ENCODE data around the gene POLR3A. TPM values are rescaled to one million over a fixed set of nuclear protein-coding genes. Genes with fewer than 3 reads are reported as not detected.

The POLR3A gene
- total and polyA plus RNA-seq, 2 experiments from 2014 or later: 8.0 to 9.8 TPM

GRCh38 chr10:77989081-77989724 lies 40.1 kb downstream of the POLR3A start:
- DNase-seq (ENCODE audit: low spot score): peak; percentile 48
- no peaks in the 10 kb centered on the region for H3K9me3 ChIP-seq (ENCODE audit: low read depth)
- no peaks in the 10 kb centered on the region for H3K36me3 ChIP-seq (replicated peaks; ENCODE audit: insufficient read depth, low read depth)
- H2AFZ ChIP-seq: no peak overlapping the region
- H3K27ac ChIP-seq: peak overlapping the region; percentile 34
- no peaks in the 10 kb centered on the region for H3K79me2 ChIP-seq
- no peak overlapping the region for H3K4me2 ChIP-seq
- no peaks in the 10 kb centered on the region for H3K4me1 ChIP-seq (ENCODE audit: insufficient read depth)
- no peaks in the 10 kb centered on the region for H3K9me2 ChIP-seq (replicated peaks; ENCODE audit: insufficient read depth)
- TF ChIP-seq EZH2 (IDR thresholded peaks at IDR 0.05; ENCODE audit: borderline replicate concordance) (no peak), EZH2phosphoT487 (IDR thresholded peaks at IDR 0.05; ENCODE audit: low read depth, severe bottlenecking, unreplicated experiment) (no peak), CTCF (IDR thresholded peaks at IDR 0.05; ENCODE audit: poor library complexity) (no peak)
- no peaks in the 10 kb centered on the region for H4K20me1 ChIP-seq (ENCODE audit: insufficient read depth, poor library complexity, severe bottlenecking)
- 81% methylated on average over 11 of the region's 11 CpGs for WGBS (ENCODE audit: low lambda C conversion rate, missing lambda C conversion rate)
- H3K27me3 ChIP-seq: no peaks in the 10 kb centered on the region
- H3K4me3 ChIP-seq: no peak overlapping the region

- no peak overlapping the region for H3K4me2 ChIP-seq
- no peaks in the 10 kb centered on the region for H4K20me1 ChIP-seq (ENCODE audit: insufficient read depth, poor library complexity, severe bottlenecking)
- no peaks in the 10 kb centered on the region for H3K9me3 ChIP-seq (ENCODE audit: low read depth)
- no peaks in the 10 kb centered on the region for H3K9me2 ChIP-seq (replicated peaks; ENCODE audit: insufficient read depth)
- WGBS (ENCODE audit: low lambda C conversion rate, missing lambda C conversion rate): 94% methylated on average over 7 of the region's 7 CpGs
- H3K4me1 ChIP-seq (ENCODE audit: insufficient read depth): no peaks in the 10 kb centered on the region
- H2AFZ ChIP-seq: no peak overlapping the region
- H3K4me3 ChIP-seq: no peak overlapping the region
- TF ChIP-seq EZH2 (IDR thresholded peaks at IDR 0.05; ENCODE audit: borderline replicate concordance) (no peak), CTCF (IDR thresholded peaks at IDR 0.05; ENCODE audit: poor library complexity) (no peak), EZH2phosphoT487 (IDR thresholded peaks at IDR 0.05; ENCODE audit: low read depth, severe bottlenecking, unreplicated experiment) (no peak)
- H3K27ac ChIP-seq: no peak overlapping the region
- H3K79me2 ChIP-seq: no peaks in the 10 kb centered on the region
- no peak for DNase-seq (ENCODE audit: low spot score)
- no peaks in the 10 kb centered on the region for H3K36me3 ChIP-seq (replicated peaks; ENCODE audit: insufficient read depth, low read depth)
- H3K27me3 ChIP-seq: no peaks in the 10 kb centered on the region
Observed at GRCh38 chr10:77987671-77988255, 41.6 kb downstream of the POLR3A start.

GRCh38 chr10:77984986-77985385 lies 44.3 kb downstream of the POLR3A start:
- H3K36me3 ChIP-seq (replicated peaks; ENCODE audit: insufficient read depth, low read depth): no peaks in the 10 kb centered on the region

More at GRCh38 chr10:77984986-77985385, 44.3 kb downstream of the POLR3A start:
- Histone ChIP-seq H3K4me1 (ENCODE audit: insufficient read depth) (no peaks in the 10 kb centered on the region), H3K27ac (no peak overlapping the region), H3K9me2 (replicated peaks; ENCODE audit: insufficient read depth) (no peaks in the 10 kb centered on the region), H3K79me2 (no peaks in the 10 kb centered on the region), H3K4me2 (no peak overlapping the region), H3K27me3 (no peaks in the 10 kb centered on the region), H4K20me1 (ENCODE audit: insufficient read depth, poor library complexity, severe bottlenecking) (no peaks in the 10 kb centered on the region), H3K9me3 (ENCODE audit: low read depth) (no peaks in the 10 kb centered on the region), H2AFZ (no peak overlapping the region), H3K4me3 (no peak overlapping the region)
- WGBS (ENCODE audit: low lambda C conversion rate, missing lambda C conversion rate): 93% methylated on average over 4 of the region's 4 CpGs
- no peak for DNase-seq (ENCODE audit: low spot score)
- TF ChIP-seq EZH2 (IDR thresholded peaks at IDR 0.05; ENCODE audit: borderline replicate concordance) (no peak), CTCF (IDR thresholded peaks at IDR 0.05; ENCODE audit: poor library complexity) (no peak), EZH2phosphoT487 (IDR thresholded peaks at IDR 0.05; ENCODE audit: low read depth, severe bottlenecking, unreplicated experiment) (no peak)

All from hepatocyte (in vitro differentiated cells).